Neural progenitor cell (in vitro differentiated cells): Measurements from ENCODE around the gene TMCO2. TPM values are rescaled to one million over a fixed set of nuclear protein-coding genes. Genes with fewer than 3 reads are reported as not detected.

ENCODE experiments used
- DNase-seq: peaks from one replicate; pipeline ENCODE4 v3.0.0-alpha.2; 2016; ENCODE audit warnings: low spot score
- H2AFZ ChIP-seq: fragments of 200-600 bp; sonication (generic); replicated peaks from 2 replicates; pipeline ENCODE4 v1.6.1; 2016; ENCODE audit warnings: antibody characterized with exemption
- H3F3A ChIP-seq: fragments of 200-600 bp; sonication (generic); 2 replicates; pipeline ENCODE4 v1.6.1; 2016; ENCODE audit warnings: antibody characterized with exemption, low read depth
- H3K27ac ChIP-seq: fragments of 200-600 bp; sonication (generic); 2 replicates; pipeline ENCODE4 v1.5.1; 2016; ENCODE audit warnings: mild to moderate bottlenecking
- H3K27me3 ChIP-seq: fragments of 200-600 bp; sonication (generic); 2 replicates; pipeline ENCODE4 v1.6.1; 2016; ENCODE audit warnings: mild to moderate bottlenecking, moderate library complexity
- H3K36me3 ChIP-seq: fragments of 200-600 bp; sonication (generic); 2 replicates; pipeline ENCODE4 v1.5.1; 2016
- H3K4me1 ChIP-seq: fragments of 200-600 bp; sonication (generic); 2 replicates; pipeline ENCODE4 v1.6.1; 2016; ENCODE audit warnings: mixed run types
- H3K4me2 ChIP-seq: fragments of 200-600 bp; sonication (generic); 2 replicates; pipeline ENCODE4 v1.6.1; 2016
- H3K4me3 ChIP-seq: fragments of 200-600 bp; sonication (generic); 2 replicates; pipeline ENCODE4 v1.5.1; 2016
- H3K79me2 ChIP-seq: fragments of 200-600 bp; sonication (generic); 2 replicates; pipeline ENCODE4 v1.6.1; 2016; ENCODE audit warnings: low read depth
- H3K9ac ChIP-seq: fragments of 200-600 bp; sonication (generic); 2 replicates; pipeline ENCODE4 v1.6.1; 2016
- H3K9me3 ChIP-seq: fragments of 200-600 bp; sonication (generic); 2 replicates; pipeline ENCODE4 v1.5.1; 2016; ENCODE audit warnings: low read depth
- H4K20me1 ChIP-seq: fragments of 200-600 bp; sonication (generic); 2 replicates; pipeline ENCODE4 v1.6.1; 2016; ENCODE audit warnings: low read depth
- H3K27ac Mint-ChIP-seq: 3 replicates; pipeline ENCODE4 v1.8.0; 2021; ENCODE audit warnings: mixed read lengths
- H3K27me3 Mint-ChIP-seq: 2 replicates; pipeline ENCODE4 v1.8.0; 2022; ENCODE audit warnings: low read depth, mild to moderate bottlenecking, inconsistent platforms, moderate library complexity, mixed read lengths; ENCODE audit not compliant: insufficient read depth
- H3K36me3 Mint-ChIP-seq: 3 replicates; pipeline ENCODE4 v1.8.0; 2021; ENCODE audit warnings: mixed read lengths
- H3K4me1 Mint-ChIP-seq: 3 replicates; pipeline ENCODE4 v1.8.0; 2021; ENCODE audit warnings: mixed read lengths
- H3K4me3 Mint-ChIP-seq: 3 replicates; pipeline ENCODE4 v1.8.0; 2021; ENCODE audit warnings: mild to moderate bottlenecking, moderate library complexity, mixed read lengths
- H3K9me3 Mint-ChIP-seq: 3 replicates; pipeline ENCODE4 v1.8.0; 2020; ENCODE audit warnings: mixed read lengths
- EZH2 ChIP-seq: fragments of 200-600 bp; sonication (generic); IDR thresholded peaks from 2 replicates; pipeline ENCODE4 v1.6.1; 2017; ENCODE audit warnings: antibody characterized with exemption, mild to moderate bottlenecking, moderate library complexity
- EZH2phosphoT487 ChIP-seq: fragments of 200-600 bp; sonication (generic); IDR thresholded peaks from 2 replicates; pipeline ENCODE4 v1.6.1; 2017; ENCODE audit warnings: antibody characterized with exemption
- total RNA-seq: library from RNA; depleted of rRNA; stranded (reverse); fragments of >200 nt; gene quantifications from 2 replicates; pipeline ENCODE4 v1.2.3, GENCODE V29; 2015; ENCODE audit warnings: low replicate concordance
- TF ChIP-seq, protein P1 (sequence below): fragments of 200-600 bp; sonication (generic); IDR thresholded peaks from 2 replicates; pipeline ENCODE4 v1.5.1; 2017; ENCODE audit warnings: antibody characterized with exemption, mild to moderate bottlenecking

The TMCO2 gene
- total RNA-seq, 1 donor from 2014 or later, result not detected

DNA sequence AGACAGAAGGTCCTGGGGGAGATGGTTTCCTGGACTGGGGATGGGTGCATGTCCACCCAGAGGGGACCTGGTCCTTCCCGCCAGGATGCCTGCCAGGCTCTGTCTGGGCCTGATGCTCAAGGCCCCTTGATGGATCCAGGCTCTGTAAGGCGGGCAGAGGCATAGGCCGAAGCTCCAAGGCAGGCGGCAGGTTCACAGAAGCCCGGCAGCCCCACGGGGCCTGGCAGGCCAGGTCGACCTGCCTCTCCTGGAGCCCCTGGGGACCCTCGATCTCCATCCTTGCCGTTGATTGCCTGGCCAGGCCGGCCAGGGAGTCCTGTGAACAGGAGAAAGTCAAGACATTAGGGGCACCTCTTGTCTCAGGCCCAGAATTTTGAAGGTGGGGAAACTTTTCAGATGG, 53.3 kb downstream of the TMCO2 start:
- H3K4me3 ChIP-seq, result no peak overlapping the region
- Mint-ChIP-seq H3K36me3 (no peaks in the 10 kb centered on the region), H3K27me3 (peaks cover 13% of the 10 kb centered on the region), H3K4me3 (no peak overlapping the region), H3K9me3 (no peaks in the 10 kb centered on the region), H3K27ac (no peak overlapping the region), H3K4me1 (peaks cover 5% of the 10 kb centered on the region)
- no peaks in the 10 kb centered on the region for H3F3A ChIP-seq
- no peaks in the 10 kb centered on the region for H3K79me2 ChIP-seq
- no peak overlapping the region for H3K4me2 ChIP-seq
- DNase-seq, result no peak
- no peak overlapping the region for H3K27ac ChIP-seq
- H3K4me1 ChIP-seq, result peaks cover 6% of the 10 kb centered on the region
- TF ChIP-seq EZH2phosphoT487, result no peak
- no peak for TF ChIP-seq EZH2
- TF ChIP-seq, protein P1, sequence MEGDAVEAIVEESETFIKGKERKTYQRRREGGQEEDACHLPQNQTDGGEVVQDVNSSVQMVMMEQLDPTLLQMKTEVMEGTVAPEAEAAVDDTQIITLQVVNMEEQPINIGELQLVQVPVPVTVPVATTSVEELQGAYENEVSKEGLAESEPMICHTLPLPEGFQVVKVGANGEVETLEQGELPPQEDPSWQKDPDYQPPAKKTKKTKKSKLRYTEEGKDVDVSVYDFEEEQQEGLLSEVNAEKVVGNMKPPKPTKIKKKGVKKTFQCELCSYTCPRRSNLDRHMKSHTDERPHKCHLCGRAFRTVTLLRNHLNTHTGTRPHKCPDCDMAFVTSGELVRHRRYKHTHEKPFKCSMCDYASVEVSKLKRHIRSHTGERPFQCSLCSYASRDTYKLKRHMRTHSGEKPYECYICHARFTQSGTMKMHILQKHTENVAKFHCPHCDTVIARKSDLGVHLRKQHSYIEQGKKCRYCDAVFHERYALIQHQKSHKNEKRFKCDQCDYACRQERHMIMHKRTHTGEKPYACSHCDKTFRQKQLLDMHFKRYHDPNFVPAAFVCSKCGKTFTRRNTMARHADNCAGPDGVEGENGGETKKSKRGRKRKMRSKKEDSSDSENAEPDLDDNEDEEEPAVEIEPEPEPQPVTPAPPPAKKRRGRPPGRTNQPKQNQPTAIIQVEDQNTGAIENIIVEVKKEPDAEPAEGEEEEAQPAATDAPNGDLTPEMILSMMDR, result no peak
- no peaks in the 10 kb centered on the region for H3K9me3 ChIP-seq
- H3K36me3 ChIP-seq, result no peaks in the 10 kb centered on the region
- H4K20me1 ChIP-seq, result no peaks in the 10 kb centered on the region
- H3K9ac ChIP-seq, result no peak overlapping the region
- no peak overlapping the region for H2AFZ ChIP-seq
- H3K27me3 ChIP-seq, result no peaks in the 10 kb centered on the region

Other genes with a start within 250 kb of the TMCO2 start
- gene CAP1, start 207.2 kb upstream of the TMCO2 start, total RNA-seq, result 150 and 154 TPM in 2 replicates
- 110 and 115 TPM in 2 replicates for gene PPT1, start 150.7 kb upstream of the TMCO2 start, total RNA-seq
- gene RLF, start 86.5 kb upstream of the TMCO2 start, total RNA-seq, result 48.4 and 72.7 TPM in 2 replicates
- 26.9 and 38.0 TPM in 2 replicates for gene ZMPSTE24, start 10.3 kb downstream of the TMCO2 start, total RNA-seq
- 3.7 and 14.8 TPM in 2 replicates for gene COL9A2, start 69.3 kb downstream of the TMCO2 start, total RNA-seq
- gene SMAP2, start 125.8 kb downstream of the TMCO2 start, total RNA-seq, result 9.4 and 11.7 TPM in 2 replicates
- 11.0 and 17.1 TPM in 2 replicates for gene ZFP69B, start 202.5 kb downstream of the TMCO2 start, total RNA-seq
- gene ZFP69, start 229.4 kb downstream of the TMCO2 start, total RNA-seq, result 6.0 and 8.9 TPM in 2 replicates